ENCODE measurements around the gene CD19. TPM values are rescaled to one million over a fixed set of nuclear protein-coding genes. Genes with fewer than 3 reads are reported as not detected.
A peak's percentile ranks its signal among the peaks of the same experiment; 100 is the strongest.

CD19 gene
- total RNA-seq, 1 experiment from 2014 or later = not detected

DNA sequence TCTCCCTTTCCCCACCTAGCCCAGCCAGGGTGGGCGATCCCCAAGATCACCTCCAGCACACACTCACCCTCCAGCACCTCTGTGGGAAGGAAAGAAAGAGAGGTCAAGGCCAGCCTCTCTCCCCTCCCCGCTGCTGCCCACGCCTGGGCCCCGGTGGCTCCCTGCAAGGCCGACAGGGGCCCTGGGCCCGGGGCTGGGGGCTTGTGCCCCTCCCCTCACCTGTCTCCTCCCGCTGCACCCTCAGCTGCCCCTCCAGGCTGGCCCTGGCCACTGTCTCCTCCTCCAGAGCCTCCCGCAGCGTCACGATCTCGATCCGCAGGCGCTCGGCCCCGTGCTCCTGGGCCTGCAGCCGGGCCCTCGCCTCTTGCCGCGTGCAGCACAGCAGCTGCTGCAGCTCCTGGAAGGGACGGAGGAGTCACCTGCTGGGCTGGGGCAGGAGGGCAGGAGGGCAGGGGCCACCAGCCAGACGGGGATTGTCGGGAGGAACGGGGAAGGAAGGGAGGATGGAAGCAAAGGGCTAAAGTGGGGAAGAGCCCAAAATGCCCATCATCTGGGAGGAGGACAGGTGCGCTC is 25.9 kb upstream of the CD19 start:
- intact Hi-C loops (cut with micrococcal nuclease) = no loop called here
- no peak overlapping the region for H3K27ac Mint-ChIP-seq (ENCODE audit: low read depth, unreplicated experiment)
- no TSS peak for BruUV-seq (replicated peaks)
- no peak for DNase-seq (ENCODE audit: unreplicated experiment)
- no peaks in the 10 kb centered on the region for H3K9me3 Mint-ChIP-seq (ENCODE audit: unreplicated experiment)
- H3K4me1 Mint-ChIP-seq (ENCODE audit: insufficient read depth, unreplicated experiment) = no peaks in the 10 kb centered on the region
- H3K27me3 Mint-ChIP-seq (ENCODE audit: insufficient read depth, unreplicated experiment) = no peaks in the 10 kb centered on the region
- ChIA-PET CTCF (no interaction called here), POLR2A (no interaction called here)
- H3K36me3 Mint-ChIP-seq (ENCODE audit: insufficient read depth, unreplicated experiment) = peaks cover 5% of the 10 kb centered on the region
- TF ChIP-seq CTCF (IDR thresholded peaks at IDR 0.05; ENCODE audit: unreplicated experiment) = no peak
- H3K4me3 Mint-ChIP-seq (ENCODE audit: unreplicated experiment) = no peak overlapping the region

- H3K36me3 Mint-ChIP-seq (ENCODE audit: insufficient read depth, unreplicated experiment) = peaks cover 12% of the 10 kb centered on the region
- intact Hi-C loops (cut with micrococcal nuclease) = no loop called here
- H3K27me3 Mint-ChIP-seq (ENCODE audit: insufficient read depth, unreplicated experiment) = no peaks in the 10 kb centered on the region
- POLR2A ChIA-PET = no interaction called here
- TF ChIP-seq CTCF (IDR thresholded peaks at IDR 0.05; ENCODE audit: unreplicated experiment) = no peak
- no peak overlapping the region for H3K27ac Mint-ChIP-seq (ENCODE audit: low read depth, unreplicated experiment)
- DNase-seq (ENCODE audit: unreplicated experiment) = peak; percentile 12
- H3K9me3 Mint-ChIP-seq (ENCODE audit: unreplicated experiment) = no peaks in the 10 kb centered on the region
- BruUV-seq (replicated peaks) = no TSS peak
- no peak overlapping the region for H3K4me3 Mint-ChIP-seq (ENCODE audit: unreplicated experiment)
- no peaks in the 10 kb centered on the region for H3K4me1 Mint-ChIP-seq (ENCODE audit: insufficient read depth, unreplicated experiment)
- CTCF ChIA-PET = interaction anchor here (0.6 to 1.3 kb wide), 2 partner anchors 13 kb away, joined by 3 to 4 read pairs; no protein-coding TSS in a partner anchor
Measured at GRCh38 chr16:28910086-28911031, 21.4 kb upstream of the CD19 start.

DNA sequence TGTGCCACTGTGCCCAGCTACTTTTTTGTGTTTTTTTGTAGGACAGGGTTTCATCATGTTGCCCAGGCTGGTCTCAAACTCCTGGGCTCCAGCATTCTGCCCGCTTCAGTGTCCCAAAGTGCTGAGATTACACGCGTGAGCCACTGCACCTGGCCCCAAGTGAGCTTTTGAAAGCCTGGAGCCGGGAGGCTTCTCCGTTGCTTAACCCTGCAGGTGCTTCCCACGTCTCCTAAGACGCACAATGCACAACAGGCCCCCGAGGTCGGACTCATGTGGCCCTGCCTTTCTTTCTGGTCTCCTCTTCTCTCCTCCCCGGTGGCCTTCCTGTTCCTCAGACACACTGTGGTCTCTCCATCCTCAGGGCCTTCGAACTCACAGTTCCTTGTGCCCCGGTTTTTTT is 19.2 kb upstream of the CD19 start:
- ChIA-PET CTCF (interaction anchor here (1.4 kb wide), 1 partner anchor 33 kb away, joined by 5 read pairs; no protein-coding TSS in a partner anchor), POLR2A (no interaction called here)
- no peaks in the 10 kb centered on the region for H3K27me3 Mint-ChIP-seq (ENCODE audit: insufficient read depth, unreplicated experiment)
- peaks cover 17% of the 10 kb centered on the region for H3K36me3 Mint-ChIP-seq (ENCODE audit: insufficient read depth, unreplicated experiment)
- no peak overlapping the region for H3K4me3 Mint-ChIP-seq (ENCODE audit: unreplicated experiment)
- no peaks in the 10 kb centered on the region for H3K4me1 Mint-ChIP-seq (ENCODE audit: insufficient read depth, unreplicated experiment)
- H3K27ac Mint-ChIP-seq (ENCODE audit: low read depth, unreplicated experiment) = no peak overlapping the region
- no peak for DNase-seq (ENCODE audit: unreplicated experiment)
- BruUV-seq (replicated peaks) = no TSS peak
- intact Hi-C loops (cut with micrococcal nuclease) = no loop called here
- TF ChIP-seq CTCF (IDR thresholded peaks at IDR 0.05; ENCODE audit: unreplicated experiment) = no peak
- H3K9me3 Mint-ChIP-seq (ENCODE audit: unreplicated experiment) = no peaks in the 10 kb centered on the region

DNA sequence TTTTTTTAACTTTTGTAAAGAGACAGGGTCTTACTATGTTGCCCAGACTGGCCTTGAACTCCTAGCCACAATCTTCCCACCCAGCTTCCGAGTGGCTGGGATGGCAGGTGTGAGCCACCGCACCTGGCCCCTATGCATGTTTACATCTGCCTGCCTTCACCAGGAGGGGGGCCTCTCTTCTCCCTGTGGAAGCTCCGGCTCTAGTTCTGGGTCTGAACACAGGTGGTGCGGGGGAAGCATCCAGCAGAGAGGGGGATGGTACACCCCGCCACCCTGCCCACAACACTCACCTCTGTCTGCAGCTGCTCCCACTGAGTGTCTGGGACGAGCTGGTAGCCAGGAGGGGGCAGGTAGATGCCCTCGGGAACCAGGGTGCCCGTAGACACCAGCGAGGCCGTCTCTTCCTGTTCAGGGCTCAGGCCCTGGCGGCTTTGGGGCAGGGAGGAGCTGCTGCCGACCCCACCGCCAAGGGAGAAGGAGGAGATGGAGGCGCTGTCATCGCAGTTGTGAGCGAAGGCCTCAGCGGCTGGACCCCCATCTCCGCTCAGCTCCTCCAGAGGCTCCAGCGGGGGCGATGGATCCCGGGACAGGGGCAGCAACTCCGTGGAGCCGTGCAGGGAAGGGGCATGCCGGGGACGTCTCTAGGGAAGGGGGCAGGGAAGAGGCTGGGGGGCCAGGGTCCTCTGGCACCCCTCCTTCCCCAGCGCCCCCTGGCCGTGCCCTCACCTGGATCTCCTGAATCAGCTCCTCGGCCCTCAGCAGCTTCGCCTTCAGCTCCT is 17.6 kb upstream of the CD19 start:
- Mint-ChIP-seq H3K36me3 (ENCODE audit: insufficient read depth, unreplicated experiment) (peaks cover 25% of the 10 kb centered on the region), H3K27me3 (ENCODE audit: insufficient read depth, unreplicated experiment) (no peaks in the 10 kb centered on the region), H3K4me3 (ENCODE audit: unreplicated experiment) (no peak overlapping the region), H3K9me3 (ENCODE audit: unreplicated experiment) (no peaks in the 10 kb centered on the region), H3K4me1 (ENCODE audit: insufficient read depth, unreplicated experiment) (no peaks in the 10 kb centered on the region), H3K27ac (ENCODE audit: low read depth, unreplicated experiment) (no peak overlapping the region)
- BruUV-seq (replicated peaks) = no TSS peak
- ChIA-PET CTCF (interaction anchor here (0.6 to 1.6 kb wide), 3 partner anchors 10 to 40 kb away, joined by 3 to 8 read pairs (median 7); no protein-coding TSS in a partner anchor), POLR2A (no interaction called here)
- intact Hi-C loops (cut with micrococcal nuclease) = no loop called here
- TF ChIP-seq CTCF (IDR thresholded peaks at IDR 0.05; ENCODE audit: unreplicated experiment) = no peak
- no peak for DNase-seq (ENCODE audit: unreplicated experiment)

Data from MCF 10A (cell line).